ENCODE data around the gene CARD19.

The CARD19 gene

DNA sequence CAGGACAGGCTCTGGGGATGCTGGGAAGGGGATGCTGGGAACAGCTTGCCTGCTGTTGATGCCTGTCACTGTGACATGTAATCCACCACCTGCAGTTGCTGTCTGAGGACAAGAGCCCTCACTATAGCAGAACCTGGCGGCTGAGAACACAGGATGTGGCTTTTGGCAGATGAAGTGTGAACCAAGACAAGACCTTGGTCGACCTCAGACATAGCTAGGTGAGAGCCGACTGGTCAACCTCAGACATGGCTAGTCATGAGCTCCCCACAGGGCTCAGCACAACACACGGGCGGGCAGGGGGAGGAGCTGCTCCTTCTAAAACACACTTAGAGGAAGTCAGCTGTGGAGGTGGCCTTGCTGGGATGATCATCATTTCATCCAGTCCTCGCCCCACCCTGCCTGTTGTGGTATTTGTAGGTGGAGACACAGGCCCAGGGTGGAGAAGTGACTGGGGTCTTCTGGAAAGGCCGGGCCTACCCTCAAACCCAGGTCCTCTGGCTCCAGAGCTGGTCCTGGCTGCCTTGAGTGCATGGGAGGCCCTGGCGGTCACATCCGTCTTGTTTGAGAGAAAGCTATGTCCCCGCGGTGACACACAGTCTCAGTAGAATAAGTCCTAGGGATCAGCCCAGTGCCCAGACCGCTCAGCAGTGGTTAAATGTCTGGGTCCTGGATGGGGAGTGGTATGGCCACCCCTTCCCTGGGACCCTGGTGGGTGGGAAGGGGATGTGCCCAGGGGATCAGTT, 31.5 kb upstream of the CARD19 start:
- DNase-seq (ENCODE audit: low spot score), result no peak

DNA sequence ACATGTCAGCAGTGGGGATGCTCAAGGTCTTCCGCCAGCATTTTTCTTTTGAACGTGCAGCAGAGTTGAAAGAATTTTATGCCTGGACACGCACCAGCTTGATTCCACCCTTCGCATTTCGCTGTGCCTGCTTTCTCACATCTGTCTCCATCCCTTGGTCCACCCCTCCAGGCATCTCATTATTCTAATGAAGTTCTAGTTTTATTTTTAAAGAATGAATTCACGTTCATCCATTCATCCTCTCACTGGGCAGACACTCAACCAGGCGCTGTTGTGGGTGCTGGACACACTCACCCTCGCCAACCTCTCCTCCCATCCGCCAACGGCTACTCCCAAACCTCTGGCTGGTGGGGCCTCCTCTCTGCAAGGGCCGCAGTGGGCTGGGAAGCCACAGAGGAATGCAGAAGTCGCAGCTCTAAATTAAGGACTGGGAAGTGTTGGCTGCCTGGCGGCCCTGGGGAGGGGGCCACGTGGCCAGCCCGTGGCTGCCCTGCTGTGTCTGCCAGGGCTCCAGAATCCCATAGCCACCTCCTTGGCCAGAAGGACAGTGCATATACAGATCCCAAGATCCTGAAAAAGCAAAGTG, 30.8 kb upstream of the CARD19 start:
- DNase-seq (ENCODE audit: low spot score), result no peak

DNA sequence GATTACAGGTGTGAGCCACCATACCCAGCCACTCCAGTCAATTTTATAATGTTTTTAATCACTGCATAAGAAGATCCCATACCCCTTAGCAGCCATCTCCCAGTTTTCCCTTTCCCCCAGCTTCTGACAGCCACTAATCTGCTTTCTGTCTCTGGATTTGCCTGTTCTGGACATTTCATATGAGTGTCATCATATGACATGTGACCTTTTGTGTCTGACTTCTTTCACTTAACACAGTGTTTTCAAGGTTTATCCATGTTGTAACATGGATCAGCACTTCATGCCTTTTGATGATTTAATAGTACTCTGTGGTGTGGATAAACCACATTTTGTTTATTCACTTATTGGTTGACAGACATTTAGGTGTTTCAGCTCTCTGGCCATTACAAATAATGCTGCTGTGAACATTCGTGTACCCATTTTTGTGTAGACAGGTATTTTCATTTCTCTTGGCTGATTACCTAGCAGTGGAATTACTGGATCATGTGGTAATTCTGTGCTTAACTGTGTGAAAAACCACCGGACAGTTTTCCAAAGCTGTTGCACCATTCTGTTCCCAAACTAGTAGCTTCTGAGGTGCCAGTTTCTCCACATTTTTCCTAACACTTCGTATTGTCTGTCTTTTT, 28.9 kb upstream of the CARD19 start:
- DNase-seq (ENCODE audit: low spot score), result no peak

DNA sequence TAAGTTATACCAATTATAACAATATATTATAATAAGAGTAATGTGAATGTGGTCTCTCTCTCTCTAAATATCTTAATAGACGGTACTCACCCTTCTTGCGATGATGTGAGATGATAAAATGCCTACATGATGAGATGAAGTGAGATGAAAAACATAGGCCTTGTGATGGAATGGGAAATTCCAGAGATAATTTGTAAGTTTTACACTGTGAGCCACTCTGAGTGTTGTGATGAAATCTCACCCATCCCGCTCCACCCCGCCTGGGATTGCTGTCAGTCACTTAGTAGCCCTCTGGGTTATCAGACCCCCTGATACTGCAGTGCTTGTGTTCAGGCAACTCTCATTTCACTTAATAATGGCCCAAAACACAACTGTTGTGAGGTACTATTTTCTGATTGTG, 27.1 kb upstream of the CARD19 start:
- DNase-seq (ENCODE audit: low spot score), result no peak

DNA sequence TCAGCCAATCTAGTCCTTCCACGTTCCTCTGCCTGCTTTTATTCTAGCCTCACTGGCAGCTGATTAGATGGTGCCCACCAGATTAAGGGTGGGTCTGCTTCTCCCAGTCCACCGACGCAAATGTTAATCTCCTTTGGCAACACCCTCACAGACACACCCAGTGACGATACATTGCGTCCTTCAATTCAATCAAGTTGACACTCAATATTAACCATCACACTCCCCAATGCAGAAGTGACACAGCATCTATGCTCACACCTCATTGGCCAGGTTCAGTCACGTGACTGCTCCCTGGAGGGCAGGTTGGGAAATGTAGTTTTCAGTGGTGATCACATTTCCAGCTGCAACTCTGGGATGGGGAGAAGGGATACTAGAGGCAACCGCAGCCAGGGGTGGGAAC, 24.6 kb upstream of the CARD19 start:
- no peak for DNase-seq (ENCODE audit: low spot score)

DNA sequence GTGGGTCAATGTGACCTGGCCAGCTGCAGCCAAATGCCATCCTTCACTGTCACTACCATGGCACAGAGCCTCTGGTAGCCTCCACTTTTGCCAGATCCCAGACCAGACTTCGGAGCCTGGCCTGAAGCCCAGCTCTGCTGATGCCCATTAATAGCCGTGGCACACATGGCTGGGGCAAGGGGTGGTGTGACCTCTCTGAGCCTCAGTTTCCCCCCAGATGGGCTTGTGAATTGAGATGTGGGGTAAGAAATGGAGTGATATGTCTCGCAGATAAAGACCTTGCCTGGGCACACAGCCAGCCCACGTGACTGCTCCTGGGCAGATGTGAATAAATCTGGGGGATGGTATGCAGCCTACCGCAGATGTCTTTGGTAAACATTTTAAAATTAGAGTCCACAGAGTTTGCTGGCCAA, 23.6 kb upstream of the CARD19 start:
- DNase-seq (ENCODE audit: low spot score), result no peak

DNA sequence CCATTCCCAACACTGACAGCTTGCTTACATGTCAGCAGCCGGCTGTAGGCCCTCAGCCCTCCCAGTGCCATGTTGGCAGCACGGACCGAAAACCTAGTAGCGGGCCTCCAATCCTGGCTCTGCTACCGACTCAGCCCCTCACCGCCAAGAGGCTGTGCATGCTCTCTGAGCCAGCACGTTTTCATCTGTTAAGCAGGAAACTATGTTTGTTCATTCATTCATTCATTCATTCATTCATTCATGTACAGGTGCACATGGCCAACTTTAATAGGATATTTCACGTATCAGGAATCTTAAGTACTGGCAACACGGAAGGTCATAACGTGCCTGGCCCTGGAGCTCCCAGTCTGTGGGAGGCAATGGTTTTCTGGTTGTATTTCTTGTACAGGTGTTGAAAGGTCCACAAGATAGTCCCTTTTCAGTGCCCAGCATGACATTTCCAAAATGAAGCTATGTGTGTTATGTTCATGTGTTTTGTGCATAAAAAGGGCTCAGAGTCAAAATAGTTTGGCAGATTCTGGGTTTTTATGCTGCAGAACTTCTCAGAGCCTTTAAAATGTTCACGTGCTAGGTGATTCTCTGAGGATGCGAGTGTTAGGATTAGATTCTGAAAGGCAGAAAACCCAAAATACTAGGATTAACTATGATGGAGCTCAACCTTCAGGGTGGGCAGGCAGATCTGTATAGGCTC, 19.8 kb upstream of the CARD19 start:
- no peak for DNase-seq (ENCODE audit: low spot score)

DNA sequence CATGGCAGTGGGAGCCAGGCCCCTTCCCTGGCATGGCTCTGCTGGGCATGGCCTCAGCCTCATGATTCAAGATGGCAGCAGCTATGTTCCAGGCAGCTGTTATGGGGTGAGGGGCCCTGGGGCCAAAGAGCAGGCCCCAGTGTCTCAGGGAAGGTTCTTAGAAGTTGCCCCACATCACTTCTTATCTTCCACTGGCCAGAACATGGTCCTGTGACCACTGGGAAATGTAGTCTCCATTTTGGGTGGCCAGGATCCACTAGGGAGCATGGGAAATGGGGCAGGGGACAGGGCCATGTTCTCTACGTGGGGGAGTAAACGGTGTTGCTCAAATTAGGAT, 19.3 kb upstream of the CARD19 start:
- DNase-seq (ENCODE audit: low spot score), result no peak

DNA sequence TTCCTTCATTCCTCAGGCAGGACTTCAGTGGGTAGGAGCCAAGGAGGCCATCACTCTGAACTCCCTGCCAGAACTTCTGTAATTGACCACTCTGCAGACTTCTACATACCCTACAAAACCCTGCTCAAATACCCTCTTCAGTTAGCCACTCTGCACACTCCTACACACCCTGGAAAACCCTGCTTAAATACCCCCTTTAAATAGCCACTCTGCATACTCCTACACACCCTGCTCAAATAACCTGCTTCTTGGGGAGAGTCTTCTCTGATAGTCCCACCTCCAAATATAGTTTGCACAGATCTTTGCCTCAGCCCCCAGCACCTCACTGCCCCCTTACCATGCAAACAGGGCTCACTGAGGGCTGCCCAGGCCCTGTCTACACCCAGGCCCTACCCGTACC, 18.6 kb upstream of the CARD19 start:
- DNase-seq (ENCODE audit: low spot score), result no peak

DNA sequence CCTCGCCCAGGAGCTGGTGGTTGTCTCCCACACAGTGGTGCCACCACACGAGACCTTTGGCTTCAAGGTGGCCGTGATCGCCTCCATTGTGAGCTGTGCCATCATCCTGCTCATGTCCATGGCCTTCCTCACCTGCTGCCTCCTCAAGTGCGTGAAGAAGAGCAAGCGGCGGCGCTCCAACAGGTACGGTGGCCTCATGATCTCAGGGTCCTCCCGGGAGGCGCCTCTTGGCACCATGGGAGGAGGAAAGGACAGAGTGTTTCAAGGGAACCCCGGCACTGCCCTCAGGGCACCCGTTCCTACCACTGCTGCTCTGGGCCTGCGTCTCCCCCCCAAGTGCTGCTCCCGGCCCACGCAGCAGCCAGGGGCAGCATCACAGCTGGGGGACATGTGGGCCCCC, 18.2 kb upstream of the CARD19 start:
- no peak for DNase-seq (ENCODE audit: low spot score)

DNA sequence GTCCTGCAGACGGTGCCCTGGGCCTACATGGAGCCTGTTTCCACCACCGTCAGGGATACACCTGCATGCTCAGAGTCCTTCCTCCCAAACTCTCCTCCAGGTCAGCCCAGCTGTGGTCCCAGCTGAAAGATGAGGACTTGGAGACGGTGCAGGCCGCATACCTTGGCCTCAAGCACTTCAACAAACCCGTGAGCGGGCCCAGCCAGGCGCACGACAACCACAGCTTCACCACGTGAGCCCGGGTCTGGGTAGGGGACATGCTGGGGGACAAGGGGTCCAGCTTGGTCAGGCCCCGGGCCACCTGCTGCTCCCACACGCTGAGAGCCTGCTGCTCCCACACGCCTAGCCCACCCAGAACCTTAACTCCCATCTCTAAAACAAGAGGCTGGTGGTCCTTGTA, 16.6 kb upstream of the CARD19 start:
- DNase-seq (ENCODE audit: low spot score), result peak; percentile 26

DNA sequence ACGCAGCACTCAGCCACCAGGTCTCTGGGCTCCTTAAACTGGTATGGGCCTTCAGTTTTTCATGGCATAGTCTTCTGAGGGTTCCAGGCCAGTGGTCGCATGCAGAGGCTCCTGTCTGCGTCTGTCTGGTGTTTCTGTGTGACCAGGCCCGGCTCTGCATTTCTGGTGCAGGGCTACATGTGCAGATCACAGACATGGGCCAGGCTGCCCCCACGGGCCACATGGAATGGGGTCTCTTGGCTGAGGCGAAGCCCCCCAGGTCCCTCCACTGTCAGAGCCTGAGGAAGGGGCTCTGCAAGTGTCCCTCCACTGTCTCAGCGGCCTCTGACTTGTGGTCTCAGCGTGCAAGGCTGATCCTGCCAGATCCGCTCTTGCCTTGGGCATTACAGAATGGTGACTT, 15.6 kb upstream of the CARD19 start:
- DNase-seq (ENCODE audit: low spot score), result peak; percentile 40

DNA sequence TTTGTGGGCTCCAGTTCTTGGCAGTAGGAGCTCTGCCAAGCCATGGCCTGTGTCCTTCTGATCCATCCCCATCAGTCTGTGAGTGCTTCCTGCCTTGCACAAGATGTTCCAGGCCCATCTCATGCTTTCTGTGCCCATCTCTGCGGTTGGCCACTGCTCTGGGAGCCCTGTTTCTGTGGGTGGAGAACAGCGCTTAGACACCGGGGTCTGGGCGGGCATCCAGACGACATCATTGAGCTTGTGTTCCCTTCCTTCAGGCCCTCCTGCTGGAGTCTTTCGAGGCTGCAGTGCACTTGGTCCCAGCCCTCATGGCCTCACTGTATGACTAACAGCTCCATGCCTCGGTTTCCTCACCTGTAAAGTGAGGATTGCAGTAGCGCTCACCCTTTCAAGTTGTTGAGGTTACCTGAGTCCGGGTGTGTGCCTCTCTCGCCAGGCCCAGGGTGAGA, 14.9 kb upstream of the CARD19 start:
- DNase-seq (ENCODE audit: low spot score), result peak; percentile 48

DNA sequence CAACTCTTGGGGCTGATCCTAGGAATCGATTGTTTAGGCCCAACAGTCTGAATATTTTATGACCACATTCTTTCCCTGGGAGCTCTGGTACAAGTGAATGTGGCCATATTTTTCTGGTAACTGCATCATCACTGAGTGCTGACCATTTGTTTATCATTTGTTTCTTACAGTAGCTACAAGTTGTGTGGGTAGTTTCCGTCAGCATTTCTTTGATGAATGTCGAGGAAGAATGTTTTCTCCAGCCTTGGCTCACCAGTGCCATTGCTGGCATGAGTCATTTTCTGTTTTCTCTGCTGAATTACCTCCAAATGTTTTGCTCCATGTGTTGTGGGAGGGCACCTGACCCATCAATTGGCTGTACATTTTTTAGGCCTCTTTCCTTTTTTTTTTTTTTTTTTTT, 14.1 kb upstream of the CARD19 start:
- no peak for DNase-seq (ENCODE audit: low spot score)

DNA sequence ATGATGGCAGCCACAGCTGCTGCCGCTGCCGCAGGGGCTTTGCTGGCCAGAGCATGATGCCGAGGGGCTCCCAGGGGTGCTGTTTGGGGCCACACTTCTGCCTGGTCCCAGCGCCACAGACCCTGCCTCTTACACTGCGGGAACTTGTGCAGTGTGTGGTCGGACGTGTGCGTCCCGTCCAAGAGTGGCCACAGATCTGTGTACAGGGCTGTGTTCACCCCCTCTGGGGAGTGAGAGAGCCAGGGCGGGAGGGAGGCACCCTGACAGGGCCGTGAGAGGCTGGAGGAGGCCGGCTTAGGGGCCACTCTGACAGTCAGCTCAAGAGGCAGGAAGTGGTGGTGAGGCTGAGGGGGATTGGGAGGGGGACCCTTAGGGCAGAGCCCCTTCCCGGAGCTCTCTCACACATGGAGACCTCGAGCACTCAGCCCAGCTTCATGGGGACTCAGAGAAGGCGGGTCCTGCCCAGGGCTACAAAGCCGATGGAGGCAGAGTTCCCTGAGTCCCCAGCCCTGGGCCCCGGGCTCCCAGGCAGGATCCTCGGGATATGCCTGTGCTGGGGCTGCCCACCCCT, 13.1 kb upstream of the CARD19 start:
- DNase-seq (ENCODE audit: low spot score), result peak; percentile 58

DNA sequence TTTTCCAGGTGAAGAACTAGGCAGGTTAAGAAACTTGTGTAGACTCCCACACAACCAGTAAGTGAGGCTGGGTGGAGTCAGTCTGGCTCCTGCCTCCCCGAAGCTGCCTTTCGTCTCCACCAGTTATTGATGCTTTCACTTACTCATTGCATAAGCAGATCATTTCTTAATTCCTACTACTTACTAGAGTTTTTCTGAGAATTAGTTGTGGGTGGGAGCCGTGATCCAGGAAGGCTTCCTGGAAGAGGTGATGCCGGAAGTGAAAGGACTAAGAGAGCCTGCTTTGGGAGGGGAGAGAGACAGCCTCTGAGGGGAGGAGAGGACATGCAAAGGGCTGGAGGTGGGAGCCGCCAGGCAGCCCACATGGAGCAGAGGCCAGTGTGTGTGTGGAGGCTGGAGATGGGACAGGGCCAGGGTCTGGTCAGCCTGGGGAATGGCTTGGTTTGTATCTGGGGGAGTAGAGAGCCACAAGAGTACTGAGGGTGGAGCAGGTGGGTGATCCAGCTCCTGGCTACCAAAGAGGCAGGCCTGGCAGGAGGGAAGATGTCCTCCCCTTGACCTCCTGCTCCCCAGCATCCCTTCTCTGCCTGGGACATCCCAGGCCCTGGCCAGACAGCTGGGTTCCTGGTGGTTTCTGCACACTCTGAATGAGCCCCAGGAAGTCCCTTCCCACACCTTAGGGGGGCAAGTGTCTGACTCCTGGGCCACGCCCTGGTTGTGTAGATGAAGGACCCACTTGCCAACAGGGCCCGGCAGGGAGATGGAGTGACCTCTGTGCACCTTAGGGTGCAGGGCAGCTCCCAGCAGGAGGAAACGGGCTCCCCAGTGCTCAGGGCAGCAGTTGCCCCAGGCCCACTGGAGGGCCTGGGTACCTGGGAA, 12.2 kb upstream of the CARD19 start:
- peak; percentile 53 for DNase-seq (ENCODE audit: low spot score)

DNA sequence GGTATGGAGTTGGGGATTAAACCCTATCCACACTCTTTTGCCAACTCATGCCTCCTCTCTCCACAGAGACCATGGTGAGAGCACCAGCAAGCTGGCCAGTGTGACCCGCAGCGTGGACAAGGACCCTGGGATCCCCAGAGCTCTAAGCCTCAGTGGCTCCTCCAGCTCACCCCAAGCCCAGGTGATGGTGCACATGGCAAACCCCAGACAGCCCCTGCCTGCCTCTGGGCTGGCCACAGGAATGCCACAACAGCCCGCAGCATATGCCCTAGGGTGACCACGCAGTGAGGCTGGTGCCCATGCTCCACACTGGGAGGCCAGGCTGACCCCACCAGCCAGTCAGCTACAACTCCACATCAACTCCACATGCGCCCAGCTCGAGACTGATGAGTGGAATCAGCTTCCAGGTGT, 11.5 kb upstream of the CARD19 start:
- DNase-seq (ENCODE audit: low spot score), result no peak

DNA sequence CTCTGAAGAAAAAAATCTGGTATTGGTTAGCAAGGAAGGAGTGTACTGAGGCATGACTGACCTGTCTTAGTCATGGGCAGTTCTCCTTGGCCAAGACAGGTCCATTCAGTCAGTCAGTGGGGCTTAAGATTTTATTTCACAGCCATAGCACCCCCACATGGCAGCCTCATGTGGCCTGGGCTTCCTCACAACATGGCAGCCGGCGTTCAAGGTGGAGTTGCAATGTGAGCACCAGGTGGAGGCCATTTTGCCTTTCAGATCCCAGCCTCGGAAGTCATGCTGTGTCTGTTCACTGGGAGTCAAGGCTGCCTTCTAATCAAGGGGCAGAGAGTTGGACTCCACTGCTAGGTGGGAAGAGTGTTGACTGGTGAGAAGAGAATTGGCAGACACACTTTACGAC, 10.3 kb upstream of the CARD19 start:
- peak; percentile 9 for DNase-seq (ENCODE audit: low spot score)

DNA sequence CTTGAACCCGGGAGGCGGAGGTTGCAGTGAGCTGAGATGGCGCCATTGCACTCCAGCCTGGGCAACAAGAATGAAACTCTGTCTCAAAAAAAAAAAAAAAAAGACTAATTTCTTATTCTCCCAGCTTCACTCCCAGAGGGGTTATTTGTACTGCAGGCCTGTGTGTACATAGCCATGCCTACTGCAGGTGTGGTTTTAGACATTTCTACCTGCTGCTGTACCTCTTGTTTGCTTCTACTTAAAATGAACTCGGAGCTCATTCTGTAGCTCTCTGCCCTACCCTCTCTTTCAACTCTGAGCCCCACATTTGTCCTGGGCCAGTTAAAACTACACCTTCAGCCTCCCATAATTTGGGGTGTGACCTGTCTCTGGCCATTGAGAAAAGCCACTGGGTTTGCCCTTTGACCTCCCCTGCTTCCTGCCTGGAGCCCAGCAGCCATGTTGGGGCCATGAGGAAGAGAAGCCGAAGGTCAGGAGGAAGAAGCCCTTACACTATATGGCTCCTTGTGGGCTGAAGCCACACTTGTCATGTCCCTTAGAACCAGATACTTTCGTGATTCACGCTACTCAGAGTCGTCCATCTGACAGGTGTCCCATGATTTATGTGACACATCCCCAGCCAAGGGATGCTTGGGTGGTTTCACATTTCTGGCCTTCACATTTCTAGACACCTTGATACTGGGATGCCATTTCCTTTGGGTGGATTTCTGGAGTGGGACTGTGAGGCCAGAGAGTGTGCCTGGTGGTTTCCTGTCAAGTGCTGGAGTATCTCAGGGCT, 9.4 kb upstream of the CARD19 start:
- DNase-seq (ENCODE audit: low spot score), result peak; percentile 28

DNA sequence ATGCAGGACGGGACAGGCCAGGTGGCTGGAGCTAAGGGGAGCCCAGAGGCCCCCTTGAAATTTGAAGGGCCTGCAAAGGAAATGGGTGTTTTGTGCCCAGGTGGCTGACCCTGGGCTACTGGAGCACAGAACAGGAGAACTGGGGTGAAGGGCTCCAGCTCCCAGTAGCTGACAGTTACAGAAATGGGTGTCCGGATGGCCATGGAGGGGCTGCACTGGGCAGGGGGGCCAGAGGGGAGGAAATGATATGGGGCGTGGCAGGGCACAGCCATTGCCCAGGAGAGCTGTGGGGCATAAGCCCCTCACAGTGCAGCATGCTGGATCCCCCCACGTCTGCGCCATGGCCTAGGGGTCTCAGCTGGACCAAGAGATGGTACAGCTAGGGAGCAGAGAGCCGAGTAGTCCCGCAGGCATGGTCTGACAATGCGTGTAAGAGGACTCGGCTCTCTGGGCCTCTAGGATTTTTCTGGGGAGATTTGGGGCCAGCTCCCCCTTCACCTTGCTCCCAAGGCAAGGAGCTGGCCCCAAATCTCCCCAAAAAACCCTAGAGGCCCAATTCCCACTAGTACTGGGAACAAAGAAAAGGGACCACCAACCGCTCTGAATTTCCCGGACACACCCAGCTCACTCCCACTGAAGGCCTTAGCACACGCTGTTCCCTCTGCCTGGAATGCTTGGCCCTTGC, 7.9 kb upstream of the CARD19 start:
- peak; percentile 15 for DNase-seq (ENCODE audit: low spot score)

Measured in left forelimb (tissue), 1 donor.